Transverse colon (tissue), 4 donors: ENCODE measurements around the gene CACNA1A. TPM values are rescaled to one million over a fixed set of nuclear protein-coding genes. Genes with fewer than 3 reads are reported as not detected.
A peak's percentile ranks its signal among the peaks of the same experiment; 100 is the strongest.

ENCODE experiments used
- DNase-seq: peaks from one replicate; pipeline ENCODE4 v3.0.0-alpha.2; 2019
- H3K27ac ChIP-seq, 4 donors: fragments of 200-600 bp; sonication (generic); 2 replicates each; pipeline ENCODE4 v1.5.1; 2016 to 2018; ENCODE audit warnings: inconsistent platforms in 4 of 4
- H3K27me3 ChIP-seq: fragments of 200-600 bp; sonication (generic); 2 replicates; pipeline ENCODE4 v1.5.1; 2017; ENCODE audit warnings: inconsistent platforms
- H3K36me3 ChIP-seq, 4 donors: fragments of 200-600 bp; sonication (generic); 2 replicates each; pipeline ENCODE4 v1.5.1; 2017 to 2019; ENCODE audit warnings: inconsistent platforms in 4 of 4
- H3K4me1 ChIP-seq, 4 donors: fragments of 200-600 bp; sonication (generic); 2 replicates each; pipeline ENCODE4 v1.5.1; 2017 to 2020; ENCODE audit warnings: inconsistent platforms in 4 of 4
- H3K4me3 ChIP-seq, 4 donors: fragments of 200-600 bp; sonication (generic); 1 replicate in 1 of 4; 2 replicates in 3 of 4; pipeline versions ENCODE4 v1.5.1 to v1.6.1; 2017 to 2019; ENCODE audit warnings: inconsistent platforms in 4 of 4
- H3K9me3 ChIP-seq, 2 donors: fragments of 200-600 bp; sonication (generic); 2 replicates each; pipeline ENCODE4 v1.5.1; 2017 to 2019; ENCODE audit warnings: inconsistent platforms in 2 of 2
- CTCF ChIP-seq, 5 experiments: fragments of 200-600 bp in 3 of 5; fragments of 450-650 bp in 2 of 5; sonication (generic) in 3 of 5; IDR thresholded peaks; 1 replicate in 2 of 5; 2 replicates in 3 of 5; pipeline ENCODE4 v1.5.1; 2016 to 2017; ENCODE audit warnings: antibody characterized with exemption in 5 of 5, inconsistent platforms in 3 of 5, mild to moderate bottlenecking in 2 of 5, moderate library complexity in 1 of 5
- EP300 ChIP-seq: sonication (generic); formaldehyde crosslinking; IDR thresholded peaks from one replicate; pipeline ENCODE4 v1.6.1; 2017; ENCODE audit warnings: antibody characterized with exemption, low read depth
- POLR2A ChIP-seq: fragments of 450-650 bp; IDR thresholded peaks from one replicate; pipeline ENCODE4 v1.6.1; 2016; ENCODE audit warnings: antibody characterized with exemption, mild to moderate bottlenecking, moderate library complexity
- POLR2AphosphoS5 ChIP-seq, 3 donors: sonication (generic); formaldehyde crosslinking; IDR thresholded peaks; one replicate each; pipeline ENCODE4 v1.6.1; 2016; ENCODE audit warnings: antibody characterized with exemption in 3 of 3
- WGBS, 2 donors: methylation state at CpG; one replicate each; pipeline ENCODE4 v1.1.5; 2018; ENCODE audit warnings: low coverage in 1 of 2; 5-methylcytosine and 5-hydroxymethylcytosine counted together
- in situ Hi-C, 4 donors: fragments of 200-750 bp; cut with MboI; loops; one replicate each; pipeline versions ENCODE4 v1.15.0 to v1.15.1; 2017; ENCODE audit warnings: low sequenced_read_pairs in 3 of 4, low pct_ligation_motif_present in 1 of 4, low pct_unique_long_range_greater_than_20kb in 1 of 4
- intact Hi-C: fragments of 100-400 bp; cut with DNase I; formaldehyde crosslinking; loops from one replicate; pipeline ENCODE4 v1.15.1; 2023; ENCODE audit warnings: low total_unique reads
- total RNA-seq, 4 donors: library from RNA; depleted of rRNA; stranded (reverse); fragments of >200 nt; gene quantifications; one replicate each; pipeline ENCODE4 v1.1.0, GENCODE V29; 2016

The CACNA1A gene
- total RNA-seq, 4 donors from 2014 or later: 2.9 to 15.7 (median 5.2) TPM

GRCh38 chr19:13241231-13242104 is 264.8 kb downstream of the CACNA1A start:
- TF ChIP-seq POLR2A: no peak
- no peak for TF ChIP-seq POLR2AphosphoS5 (IDR thresholded peaks at IDR 0.05)
- no peak for TF ChIP-seq CTCF (IDR thresholded peaks at IDR 0.05)
- no peak for TF ChIP-seq EP300
- in situ Hi-C loops: no loop called here
- no peaks in the 10 kb centered on the region for H3K27me3 ChIP-seq
- H3K4me3 ChIP-seq: no peak overlapping the region
- no peaks in the 10 kb centered on the region for H3K9me3 ChIP-seq
- no peak for DNase-seq
- no peaks in the 10 kb centered on the region for H3K4me1 ChIP-seq
- no peak overlapping the region for H3K27ac ChIP-seq
- H3K36me3 ChIP-seq: no peaks in the 10 kb centered on the region
- WGBS, 2 donors: 62 to 66% methylated on average over 11 to 25 of the region's 25 CpGs
- intact Hi-C loops: no loop called here

- intact Hi-C loops (no loop called here), in situ Hi-C loops (no loop called here)
- DNase-seq: no peak
- Histone ChIP-seq H3K36me3 (no peaks in the 10 kb centered on the region), H3K9me3 (no peaks in the 10 kb centered on the region), H3K4me1 (no peaks in the 10 kb centered on the region), H3K27ac (no peak overlapping the region), H3K4me3 (no peak overlapping the region), H3K27me3 (no peaks in the 10 kb centered on the region)
- WGBS, 2 donors: 72 to 80% methylated on average over 1 to 9 of the region's 9 CpGs
- no peak for TF ChIP-seq EP300
- no peak for TF ChIP-seq POLR2A
- TF ChIP-seq POLR2AphosphoS5 (IDR thresholded peaks at IDR 0.05): no peak
- no peak for TF ChIP-seq CTCF (IDR thresholded peaks at IDR 0.05)
Measured at GRCh38 chr19:13240312-13241022, 265.8 kb downstream of the CACNA1A start.

- Histone ChIP-seq H3K4me3 (no peak overlapping the region), H3K4me1 (peaks cover 0 to 6% (median 0%) of the 10 kb centered on the region in 4 donors), H3K36me3 (no peaks in the 10 kb centered on the region), H3K27ac (no peak overlapping the region), H3K27me3 (no peaks in the 10 kb centered on the region), H3K9me3 (no peaks in the 10 kb centered on the region)
- WGBS, 2 donors: 78 to 87% methylated on average over 7 to 13 of the region's 13 CpGs
- intact Hi-C loops: no loop called here
- in situ Hi-C loops: no loop called here
- DNase-seq: no peak
- no peak for TF ChIP-seq POLR2A
- no peak for TF ChIP-seq CTCF (IDR thresholded peaks at IDR 0.05)
- TF ChIP-seq POLR2AphosphoS5 (IDR thresholded peaks at IDR 0.05): no peak
- no peak for TF ChIP-seq EP300
Measured at GRCh38 chr19:13238891-13239534, 267.3 kb downstream of the CACNA1A start.

GRCh38 chr19:13234518-13234917 is 271.8 kb downstream of the CACNA1A start:
- intact Hi-C loops (no loop called here), in situ Hi-C loops (no loop called here)
- Histone ChIP-seq H3K36me3 (no peaks in the 10 kb centered on the region), H3K27ac (no peak overlapping the region), H3K27me3 (peaks cover 6% of the 10 kb centered on the region), H3K4me1 (peaks cover 0 to 6% (median 0%) of the 10 kb centered on the region in 4 donors), H3K9me3 (no peaks in the 10 kb centered on the region), H3K4me3 (no peak overlapping the region)
- TF ChIP-seq CTCF (IDR thresholded peaks at IDR 0.05): peak; percentile 33 to 84 (median 62)
- no peak for TF ChIP-seq POLR2A
- 7% methylated on average over 13 of the region's 13 CpGs; no CpG with 5 or more reads in 1 of the 2 donors for WGBS, 2 donors
- DNase-seq: peak; percentile 73
